Measurements from ENCODE around the gene BCAS1.

GRCh38 chr20:54065601-54066038, 4.8 kb downstream of the BCAS1 start:
- no peak for TF ChIP-seq CTCF (IDR thresholded peaks at IDR 0.05 in 2 of 3, conservative IDR thresholded peaks at IDR 0.05 in 1 of 3; ENCODE audit: borderline replicate concordance in 1 of 3, insufficient read depth in 1 of 3, low read depth in 2 of 3, low read length in 2 of 3)
- no peak for TF ChIP-seq YY1 (IDR thresholded peaks at IDR 0.05; ENCODE audit: extremely low read depth, insufficient replicate concordance, low read depth, low read length)
- TF ChIP-seq TCF7L2 (IDR thresholded peaks at IDR 0.05; ENCODE audit: borderline replicate concordance, extremely low read depth, insufficient read depth, insufficient read length): no peak
- TF ChIP-seq SIN3A (IDR thresholded peaks at IDR 0.05; ENCODE audit: low read depth): no peak
